Lower leg skin (tissue), 4 donors: ENCODE data around the gene EZR. TPM values are rescaled to one million over a fixed set of nuclear protein-coding genes. Genes with fewer than 3 reads are reported as not detected.

Source experiments
- DNase-seq, 2 donors: peaks; one replicate each; pipeline ENCODE4 v3.0.0-alpha.2; 2019; ENCODE audit warnings: low spot score in 2 of 2
- H3K4me3 ChIP-seq: fragments of 200-600 bp; sonication (generic); 2 replicates; pipeline ENCODE4 v1.5.1; 2017; ENCODE audit warnings: mild to moderate bottlenecking, low read depth; ENCODE audit not compliant: poor library complexity, severe bottlenecking
- POLR2A ChIP-seq, 2 donors: fragments of 450-650 bp; IDR thresholded peaks; one replicate each; pipeline ENCODE4 v1.6.1; 2016 to 2017; ENCODE audit warnings: antibody characterized with exemption in 2 of 2, mild to moderate bottlenecking in 1 of 2, moderate library complexity in 1 of 2
- WGBS, 2 donors: methylation state at CpG; one replicate each; pipeline ENCODE4 v1.1.5; 2018; 5-methylcytosine and 5-hydroxymethylcytosine counted together
- intact Hi-C: fragments of 100-400 bp; cut with DNase I; formaldehyde crosslinking; loops from one replicate; pipeline ENCODE4 v1.15.0; 2023; ENCODE audit warnings: low total_unique reads
- total RNA-seq, 4 donors: library from RNA; depleted of rRNA; stranded (reverse); fragments of >200 nt; gene quantifications; one replicate each; pipeline ENCODE4 v1.1.0, GENCODE V29; 2016
- TF ChIP-seq, protein P1 (sequence below), 3 donors: fragments of 450-650 bp; IDR thresholded peaks; one replicate each; pipeline ENCODE4 v1.5.1; 2016; ENCODE audit warnings: antibody characterized with exemption in 3 of 3, mild to moderate bottlenecking in 3 of 3, moderate library complexity in 2 of 3

Gene EZR
- total RNA-seq, 4 donors from 2014 or later = 200 to 235 (median 212) TPM

DNA sequence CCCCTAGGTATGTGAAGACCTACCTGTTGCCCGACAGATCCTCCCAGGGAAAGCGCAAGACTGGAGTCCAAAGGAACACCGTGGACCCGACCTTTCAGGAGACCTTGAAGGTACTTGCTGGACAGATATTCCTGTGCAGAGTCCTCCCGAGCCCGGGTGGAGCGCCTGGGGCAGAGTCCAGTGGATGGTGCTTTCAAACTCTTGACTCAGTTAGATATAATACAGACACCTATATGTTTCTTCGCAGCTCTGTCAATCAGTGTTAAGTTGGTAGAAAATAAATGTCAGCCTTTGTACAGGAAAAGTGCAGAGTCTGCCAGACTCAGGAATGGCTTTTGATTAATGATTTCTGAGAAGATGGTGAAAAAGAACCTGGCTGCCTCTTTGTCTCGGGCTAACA is 67.2 kb downstream of the EZR start:
- intact Hi-C loops = no loop called here
- H3K4me3 ChIP-seq = no peak overlapping the region
- 76 to 82% methylated on average over 9 of the region's 9 CpGs for WGBS, 2 donors
- TF ChIP-seq POLR2A (IDR thresholded peaks at IDR 0.05) = no peak
- TF ChIP-seq, protein P1, sequence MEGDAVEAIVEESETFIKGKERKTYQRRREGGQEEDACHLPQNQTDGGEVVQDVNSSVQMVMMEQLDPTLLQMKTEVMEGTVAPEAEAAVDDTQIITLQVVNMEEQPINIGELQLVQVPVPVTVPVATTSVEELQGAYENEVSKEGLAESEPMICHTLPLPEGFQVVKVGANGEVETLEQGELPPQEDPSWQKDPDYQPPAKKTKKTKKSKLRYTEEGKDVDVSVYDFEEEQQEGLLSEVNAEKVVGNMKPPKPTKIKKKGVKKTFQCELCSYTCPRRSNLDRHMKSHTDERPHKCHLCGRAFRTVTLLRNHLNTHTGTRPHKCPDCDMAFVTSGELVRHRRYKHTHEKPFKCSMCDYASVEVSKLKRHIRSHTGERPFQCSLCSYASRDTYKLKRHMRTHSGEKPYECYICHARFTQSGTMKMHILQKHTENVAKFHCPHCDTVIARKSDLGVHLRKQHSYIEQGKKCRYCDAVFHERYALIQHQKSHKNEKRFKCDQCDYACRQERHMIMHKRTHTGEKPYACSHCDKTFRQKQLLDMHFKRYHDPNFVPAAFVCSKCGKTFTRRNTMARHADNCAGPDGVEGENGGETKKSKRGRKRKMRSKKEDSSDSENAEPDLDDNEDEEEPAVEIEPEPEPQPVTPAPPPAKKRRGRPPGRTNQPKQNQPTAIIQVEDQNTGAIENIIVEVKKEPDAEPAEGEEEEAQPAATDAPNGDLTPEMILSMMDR (IDR thresholded peaks at IDR 0.05) = no peak
- DNase-seq = no peak

DNA sequence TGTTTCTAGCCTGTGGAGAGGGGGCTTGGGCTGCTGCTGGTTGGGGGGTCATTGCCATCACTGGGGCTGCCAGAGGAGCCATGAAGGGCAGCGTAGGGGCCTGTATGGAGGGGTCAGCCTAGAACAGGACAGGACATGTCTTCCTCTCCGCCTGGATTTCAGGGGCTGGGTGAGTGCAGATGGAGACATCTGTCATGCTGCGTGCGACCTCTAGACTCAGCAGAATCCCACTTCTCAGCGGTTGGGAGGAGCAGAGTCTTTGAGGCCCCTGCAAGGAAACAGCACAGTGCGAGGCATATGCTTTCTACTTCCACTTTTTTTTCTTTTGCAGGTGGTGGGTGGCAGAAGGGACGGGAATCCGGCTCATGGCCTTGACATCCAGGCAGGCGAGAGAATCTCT is 67.9 kb downstream of the EZR start:
- DNase-seq = peak in 1 of 2 donors; percentile 65
- intact Hi-C loops = no loop called here
- H3K4me3 ChIP-seq = no peak overlapping the region
- WGBS, 2 donors = 88% methylated on average over 9 of the region's 9 CpGs
- TF ChIP-seq, protein P1 (IDR thresholded peaks at IDR 0.05) = no peak
- no peak for TF ChIP-seq POLR2A (IDR thresholded peaks at IDR 0.05)

DNA sequence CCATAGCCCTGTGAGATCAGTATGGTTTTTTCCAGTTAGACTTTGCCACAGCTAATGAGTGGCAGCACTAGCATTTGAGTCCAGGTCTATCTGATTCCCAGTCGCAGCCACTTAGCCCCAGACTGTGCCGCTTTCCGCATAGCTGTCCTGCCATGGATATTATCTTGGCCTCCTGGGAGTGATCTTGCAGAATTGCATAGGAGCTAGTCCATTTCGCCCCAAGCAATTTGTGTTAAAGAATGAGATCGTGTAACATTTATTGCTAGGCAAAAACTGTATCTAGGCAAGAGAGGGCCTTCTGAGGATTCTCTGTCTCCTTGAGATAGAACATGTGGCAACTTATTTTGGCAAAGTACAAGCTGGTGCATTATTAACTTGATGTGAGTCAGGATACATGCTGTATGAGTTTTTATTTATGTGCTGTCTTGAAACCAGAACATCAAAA is 74.2 kb downstream of the EZR start:
- intact Hi-C loops = no loop called here
- no peak for DNase-seq
- WGBS, 2 donors = 51 to 62% methylated on average over 5 of the region's 5 CpGs
- H3K4me3 ChIP-seq = no peak overlapping the region
- TF ChIP-seq, protein P1 (IDR thresholded peaks at IDR 0.05) = no peak
- TF ChIP-seq POLR2A (IDR thresholded peaks at IDR 0.05) = no peak

DNA sequence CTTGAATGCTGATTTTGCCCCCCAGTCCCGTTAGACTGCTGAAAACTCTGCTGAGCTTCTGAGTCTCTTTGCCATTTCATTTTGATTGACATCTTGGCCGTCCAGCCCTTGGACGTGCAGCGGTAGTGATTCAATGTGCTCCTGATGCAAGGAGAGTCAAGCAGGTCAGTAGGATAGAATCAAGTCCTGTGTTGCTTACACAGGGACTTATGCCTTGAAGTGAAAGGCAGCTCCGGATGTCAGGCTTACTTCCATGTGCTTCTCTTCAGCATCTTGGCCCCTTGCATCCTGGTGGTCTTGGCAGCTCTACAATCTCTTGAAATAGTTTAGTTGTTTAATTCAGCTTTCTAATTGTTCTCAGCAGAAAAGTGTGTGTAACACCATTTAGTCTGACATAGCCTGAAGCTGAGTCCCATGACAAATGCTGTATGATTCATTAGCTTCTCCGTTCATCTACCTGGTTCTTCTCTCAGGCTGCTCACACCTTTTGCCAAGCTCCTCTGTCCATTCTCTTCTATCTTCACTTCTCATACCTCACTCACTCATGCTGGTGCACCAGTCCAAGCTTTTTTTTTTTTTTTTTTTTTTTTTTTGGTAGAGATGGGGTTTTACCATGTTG is 76.0 kb downstream of the EZR start:
- WGBS, 2 donors = 69 to 70% methylated on average over 6 of the region's 6 CpGs
- H3K4me3 ChIP-seq = no peak overlapping the region
- intact Hi-C loops = no loop called here
- DNase-seq = no peak
- TF ChIP-seq POLR2A (IDR thresholded peaks at IDR 0.05) = no peak
- TF ChIP-seq, protein P1 (IDR thresholded peaks at IDR 0.05) = no peak

DNA sequence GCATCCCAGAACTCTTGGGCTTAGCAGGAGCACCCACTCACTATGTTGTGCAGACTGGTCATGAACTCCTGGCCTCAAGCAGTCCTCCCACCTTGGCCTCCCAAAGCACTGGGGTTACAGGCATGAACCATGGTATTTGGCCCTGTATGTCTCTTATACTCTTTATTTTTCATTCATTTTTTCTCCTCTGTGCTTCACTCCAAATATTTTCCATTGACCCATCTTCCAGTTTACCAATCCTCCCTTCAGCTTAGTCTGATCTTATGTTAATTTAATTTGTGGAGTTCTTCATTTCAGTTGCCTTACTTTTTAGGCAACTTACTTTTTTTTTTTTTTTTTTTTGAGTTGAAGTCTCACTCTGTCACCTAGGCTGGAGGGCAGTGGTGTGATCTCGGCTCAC is 79.5 kb downstream of the EZR start:
- DNase-seq = no peak
- WGBS, 2 donors = 96 to 100% methylated on average over 1 of the region's 1 CpG
- intact Hi-C loops = no loop called here
- no peak overlapping the region for H3K4me3 ChIP-seq
- TF ChIP-seq POLR2A (IDR thresholded peaks at IDR 0.05) = no peak
- TF ChIP-seq, protein P1 (IDR thresholded peaks at IDR 0.05) = no peak
